ENCODE measurements around the gene TRAF4.
A peak's percentile ranks its signal among the peaks of the same experiment; 100 is the strongest.

The TRAF4 gene

DNA sequence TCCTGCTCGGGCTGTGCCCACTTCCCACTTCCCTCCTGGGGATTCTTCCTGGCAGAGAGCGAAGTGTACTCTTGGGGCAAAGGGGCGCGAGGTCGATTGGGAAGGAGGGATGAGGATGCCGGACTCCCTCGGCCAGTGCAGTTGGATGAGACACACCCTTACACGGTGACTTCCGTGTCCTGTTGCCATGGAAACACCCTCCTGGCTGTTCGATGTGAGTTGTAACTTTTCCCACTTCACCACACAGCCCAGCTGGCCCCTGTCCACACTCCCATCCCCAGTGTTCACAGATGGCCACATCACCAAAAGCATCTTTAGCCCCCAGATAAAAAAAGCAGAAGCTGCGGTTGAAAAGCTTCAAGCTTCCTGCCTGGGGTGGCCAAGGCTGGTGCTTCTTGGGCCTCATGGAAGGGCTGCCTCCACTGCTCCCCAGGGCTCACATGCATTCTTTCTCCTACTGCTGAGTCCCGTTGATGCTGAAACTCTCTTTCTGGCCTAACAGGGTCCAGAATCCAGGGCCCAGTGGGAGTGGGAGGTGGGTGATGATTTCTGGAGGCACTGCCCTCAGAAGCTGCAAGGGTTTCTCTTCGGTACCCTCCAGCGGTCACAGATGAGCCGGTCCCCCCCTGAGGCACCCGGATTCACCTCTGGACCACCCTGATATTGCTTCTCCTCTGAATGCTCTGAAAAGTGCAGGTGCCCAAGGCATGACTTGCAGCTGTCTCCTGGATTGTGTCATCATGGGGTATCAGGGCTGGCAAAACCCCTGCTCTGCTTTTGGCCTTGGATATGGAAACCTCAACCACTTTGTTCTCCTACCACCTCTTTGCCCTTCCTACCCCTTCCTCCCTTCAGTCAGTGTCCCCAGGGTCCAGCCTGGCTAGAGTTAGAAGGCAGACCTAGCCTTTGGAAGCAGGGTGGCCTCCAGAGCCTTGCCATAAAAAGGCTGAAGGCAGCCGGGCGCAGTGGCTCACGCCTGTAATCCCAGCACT, 2.2 kb upstream of the TRAF4 start:
- in situ Hi-C loops (cut with MboI; ENCODE audit: low pct_unique_long_range_greater_than_20kb, low sequenced_read_pairs, unreplicated experiment) = no loop called here
- TF ChIP-seq, protein P1, sequence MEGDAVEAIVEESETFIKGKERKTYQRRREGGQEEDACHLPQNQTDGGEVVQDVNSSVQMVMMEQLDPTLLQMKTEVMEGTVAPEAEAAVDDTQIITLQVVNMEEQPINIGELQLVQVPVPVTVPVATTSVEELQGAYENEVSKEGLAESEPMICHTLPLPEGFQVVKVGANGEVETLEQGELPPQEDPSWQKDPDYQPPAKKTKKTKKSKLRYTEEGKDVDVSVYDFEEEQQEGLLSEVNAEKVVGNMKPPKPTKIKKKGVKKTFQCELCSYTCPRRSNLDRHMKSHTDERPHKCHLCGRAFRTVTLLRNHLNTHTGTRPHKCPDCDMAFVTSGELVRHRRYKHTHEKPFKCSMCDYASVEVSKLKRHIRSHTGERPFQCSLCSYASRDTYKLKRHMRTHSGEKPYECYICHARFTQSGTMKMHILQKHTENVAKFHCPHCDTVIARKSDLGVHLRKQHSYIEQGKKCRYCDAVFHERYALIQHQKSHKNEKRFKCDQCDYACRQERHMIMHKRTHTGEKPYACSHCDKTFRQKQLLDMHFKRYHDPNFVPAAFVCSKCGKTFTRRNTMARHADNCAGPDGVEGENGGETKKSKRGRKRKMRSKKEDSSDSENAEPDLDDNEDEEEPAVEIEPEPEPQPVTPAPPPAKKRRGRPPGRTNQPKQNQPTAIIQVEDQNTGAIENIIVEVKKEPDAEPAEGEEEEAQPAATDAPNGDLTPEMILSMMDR (IDR thresholded peaks at IDR 0.05; ENCODE audit: extremely low read depth, insufficient read depth, missing control alignments) = no peak
- DNase-seq (ENCODE audit: low spot score) = no peak

GRCh38 chr17:28744104-28744971, 527 bp downstream of the TRAF4 start:
- in situ Hi-C loops (cut with MboI; ENCODE audit: low pct_unique_long_range_greater_than_20kb, low sequenced_read_pairs, unreplicated experiment) = no loop called here
- TF ChIP-seq, protein P1 (IDR thresholded peaks at IDR 0.05; ENCODE audit: extremely low read depth, insufficient read depth, missing control alignments) = no peak
- peak; percentile 81 for DNase-seq (ENCODE audit: low spot score)

GRCh38 chr17:28744972-28745785, 1.4 kb downstream of the TRAF4 start:
- no peak for DNase-seq (ENCODE audit: low spot score)
- TF ChIP-seq, protein P1 (IDR thresholded peaks at IDR 0.05; ENCODE audit: extremely low read depth, insufficient read depth, missing control alignments) = no peak
- in situ Hi-C loops (cut with MboI; ENCODE audit: low pct_unique_long_range_greater_than_20kb, low sequenced_read_pairs, unreplicated experiment) = no loop called here

GRCh38 chr17:28745786-28746411, 2.1 kb downstream of the TRAF4 start:
- no peak for DNase-seq (ENCODE audit: low spot score)
- in situ Hi-C loops (cut with MboI; ENCODE audit: low pct_unique_long_range_greater_than_20kb, low sequenced_read_pairs, unreplicated experiment) = no loop called here
- TF ChIP-seq, protein P1 (IDR thresholded peaks at IDR 0.05; ENCODE audit: extremely low read depth, insufficient read depth, missing control alignments) = no peak

DNA sequence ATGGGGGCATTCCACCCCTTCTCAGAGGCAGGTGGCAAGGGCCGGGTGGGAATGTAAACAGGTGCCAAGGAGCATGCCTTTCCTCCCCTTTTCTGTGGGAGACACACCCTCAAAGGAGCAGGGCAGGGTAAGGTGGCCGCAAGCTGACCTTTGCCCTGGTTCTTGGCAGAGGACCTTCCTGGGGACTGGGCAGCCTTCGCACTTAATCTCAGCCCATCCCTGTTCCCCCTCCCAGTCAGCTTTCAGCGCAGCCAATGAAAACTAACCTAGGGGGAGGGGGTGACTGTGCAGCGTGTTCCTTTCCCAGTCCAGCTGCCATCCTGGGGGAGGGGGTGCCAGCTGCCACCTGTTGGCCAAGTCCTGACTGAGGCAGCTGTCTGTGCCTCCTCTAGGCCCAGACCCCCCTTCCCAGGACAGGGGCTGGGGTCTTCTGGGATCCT, 2.8 kb downstream of the TRAF4 start:
- in situ Hi-C loops (cut with MboI; ENCODE audit: low pct_unique_long_range_greater_than_20kb, low sequenced_read_pairs, unreplicated experiment) = no loop called here
- TF ChIP-seq, protein P1 (IDR thresholded peaks at IDR 0.05; ENCODE audit: extremely low read depth, insufficient read depth, missing control alignments) = no peak
- no peak for DNase-seq (ENCODE audit: low spot score)
